Right atrium auricular region (tissue), 2 donors: ENCODE data around the gene GPR31. TPM values are rescaled to one million over a fixed set of nuclear protein-coding genes. Genes with fewer than 3 reads are reported as not detected.
A peak's percentile ranks its signal among the peaks of the same experiment; 100 is the strongest.

Experiments
- DNase-seq: peaks from one replicate; pipeline ENCODE4 v3.0.0-alpha.2; 2019; ENCODE audit warnings: low spot score
- H3K27ac ChIP-seq, 2 donors: fragments of 200-600 bp; sonication (generic); 1 replicate in 1 of 2; 2 replicates in 1 of 2; pipeline ENCODE4 v1.5.1; 2016 to 2019
- H3K27me3 ChIP-seq, 2 donors: fragments of 200-600 bp; sonication (generic); one replicate each; pipeline versions ENCODE4 v1.5.1 to v1.6.0; 2017 to 2019
- H3K36me3 ChIP-seq: fragments of 200-600 bp; sonication (generic); one replicate; pipeline ENCODE4 v1.5.1; 2016
- H3K4me1 ChIP-seq, 2 donors: fragments of 200-600 bp; sonication (generic); one replicate each; pipeline versions ENCODE4 v1.5.1 to v1.6.0; 2017 to 2019
- H3K4me3 ChIP-seq, 2 donors: fragments of 200-600 bp; sonication (generic); 1 replicate in 1 of 2; 2 replicates in 1 of 2; pipeline ENCODE4 v1.5.1; 2017 to 2019; ENCODE audit warnings: mild to moderate bottlenecking in 1 of 2, moderate library complexity in 1 of 2
- H3K9me3 ChIP-seq, 2 donors: fragments of 200-600 bp; sonication (generic); one replicate each; pipeline ENCODE4 v1.5.1; 2019
- CTCF ChIP-seq, 2 donors: fragments of 200-600 bp; sonication (generic); IDR thresholded peaks; one replicate each; pipeline ENCODE4 v1.5.1; 2019; ENCODE audit warnings: antibody characterized with exemption in 2 of 2
- total RNA-seq, 2 donors: library from RNA; depleted of rRNA; stranded (reverse); fragments of >200 nt; gene quantifications; one replicate each; pipeline ENCODE4 v1.1.0, GENCODE V29; 2016

Gene GPR31
- total RNA-seq, 2 donors from 2014 or later: not detected

GRCh38 chr6:167143041-167143440 lies 14.7 kb downstream of the GPR31 start:
- DNase-seq: no peak
- Histone ChIP-seq H3K27me3 (no peaks in the 10 kb centered on the region), H3K36me3 (no peaks in the 10 kb centered on the region), H3K4me1 (no peaks in the 10 kb centered on the region), H3K9me3 (no peaks in the 10 kb centered on the region), H3K27ac (no peak overlapping the region), H3K4me3 (no peak overlapping the region)
- TF ChIP-seq CTCF (IDR thresholded peaks at IDR 0.05): no peak

- Histone ChIP-seq H3K4me1 (no peaks in the 10 kb centered on the region), H3K27me3 (no peaks in the 10 kb centered on the region), H3K4me3 (no peak overlapping the region), H3K9me3 (no peaks in the 10 kb centered on the region), H3K27ac (no peak overlapping the region), H3K36me3 (no peaks in the 10 kb centered on the region)
- peak in 1 of 2 donors; percentile 0 for TF ChIP-seq CTCF (IDR thresholded peaks at IDR 0.05)
- DNase-seq: no peak
Observed at GRCh38 chr6:167142433-167142761, 15.4 kb downstream of the GPR31 start.

- Histone ChIP-seq H3K36me3 (no peaks in the 10 kb centered on the region), H3K9me3 (no peaks in the 10 kb centered on the region), H3K4me3 (no peak overlapping the region), H3K27me3 (no peaks in the 10 kb centered on the region), H3K27ac (no peak overlapping the region), H3K4me1 (no peaks in the 10 kb centered on the region)
- peak; percentile 18 to 81 for TF ChIP-seq CTCF (IDR thresholded peaks at IDR 0.05)
- no peak for DNase-seq
Observed at GRCh38 chr6:167141667-167142432, 15.9 kb downstream of the GPR31 start.

GRCh38 chr6:167140589-167141474 lies 16.9 kb downstream of the GPR31 start:
- Histone ChIP-seq H3K27ac (no peak overlapping the region), H3K4me3 (no peak overlapping the region), H3K9me3 (no peaks in the 10 kb centered on the region), H3K4me1 (no peaks in the 10 kb centered on the region), H3K27me3 (no peaks in the 10 kb centered on the region), H3K36me3 (no peaks in the 10 kb centered on the region)
- TF ChIP-seq CTCF (IDR thresholded peaks at IDR 0.05): no peak
- no peak for DNase-seq

- H3K4me3 ChIP-seq: no peak overlapping the region
- no peaks in the 10 kb centered on the region for H3K4me1 ChIP-seq
- DNase-seq: no peak
- no peak for TF ChIP-seq CTCF (IDR thresholded peaks at IDR 0.05)
- H3K27ac ChIP-seq: no peak overlapping the region
- no peaks in the 10 kb centered on the region for H3K27me3 ChIP-seq
- H3K36me3 ChIP-seq: no peaks in the 10 kb centered on the region
- H3K9me3 ChIP-seq: no peaks in the 10 kb centered on the region
Observed at GRCh38 chr6:167139761-167140160, 18.0 kb downstream of the GPR31 start.
